C4-2B (cell line): Measurements from ENCODE around the gene KCNIP1.

Experiments
- H3K27ac ChIP-seq: fragments of 450-650 bp; 2 replicates; pipeline ENCODE4 v1.5.1; 2017
- CTCF ChIP-seq: fragments of 450-650 bp; conservative IDR thresholded peaks from 2 replicates; pipeline ENCODE4 v1.5.1; 2017; ENCODE audit warnings: mild to moderate bottlenecking
- ZFX ChIP-seq: fragments of 450-650 bp; IDR thresholded peaks from 2 replicates; pipeline ENCODE4 v1.6.1; 2017

The KCNIP1 gene

DNA sequence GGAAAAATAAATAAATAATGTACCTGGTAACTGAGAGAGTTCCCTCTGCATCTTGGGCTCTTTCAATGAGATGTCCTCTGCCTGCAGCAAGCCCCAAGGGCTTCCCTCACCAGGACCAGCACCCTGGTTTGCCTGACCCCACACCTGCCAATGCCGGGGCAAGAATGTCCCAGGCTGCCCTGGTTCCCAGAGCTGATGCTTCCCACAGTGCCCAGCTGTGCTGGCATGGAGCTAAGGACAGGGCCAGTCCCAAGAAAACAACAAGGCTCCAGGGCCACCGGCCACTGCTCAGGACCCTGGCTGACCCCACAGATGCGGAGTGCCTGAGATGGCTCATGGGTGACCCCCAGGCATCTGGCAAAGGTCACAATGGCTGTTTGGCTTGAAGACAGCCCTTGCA lies 123.5 kb downstream of the KCNIP1 start:
- TF ChIP-seq CTCF (no peak), ZFX (no peak)
- no peak overlapping the region for H3K27ac ChIP-seq

- no peak for TF ChIP-seq CTCF
- H3K27ac ChIP-seq = no peak overlapping the region
These were observed 124.2 kb downstream of the KCNIP1 start for GRCh38 chr5:170628028-170628427.

DNA sequence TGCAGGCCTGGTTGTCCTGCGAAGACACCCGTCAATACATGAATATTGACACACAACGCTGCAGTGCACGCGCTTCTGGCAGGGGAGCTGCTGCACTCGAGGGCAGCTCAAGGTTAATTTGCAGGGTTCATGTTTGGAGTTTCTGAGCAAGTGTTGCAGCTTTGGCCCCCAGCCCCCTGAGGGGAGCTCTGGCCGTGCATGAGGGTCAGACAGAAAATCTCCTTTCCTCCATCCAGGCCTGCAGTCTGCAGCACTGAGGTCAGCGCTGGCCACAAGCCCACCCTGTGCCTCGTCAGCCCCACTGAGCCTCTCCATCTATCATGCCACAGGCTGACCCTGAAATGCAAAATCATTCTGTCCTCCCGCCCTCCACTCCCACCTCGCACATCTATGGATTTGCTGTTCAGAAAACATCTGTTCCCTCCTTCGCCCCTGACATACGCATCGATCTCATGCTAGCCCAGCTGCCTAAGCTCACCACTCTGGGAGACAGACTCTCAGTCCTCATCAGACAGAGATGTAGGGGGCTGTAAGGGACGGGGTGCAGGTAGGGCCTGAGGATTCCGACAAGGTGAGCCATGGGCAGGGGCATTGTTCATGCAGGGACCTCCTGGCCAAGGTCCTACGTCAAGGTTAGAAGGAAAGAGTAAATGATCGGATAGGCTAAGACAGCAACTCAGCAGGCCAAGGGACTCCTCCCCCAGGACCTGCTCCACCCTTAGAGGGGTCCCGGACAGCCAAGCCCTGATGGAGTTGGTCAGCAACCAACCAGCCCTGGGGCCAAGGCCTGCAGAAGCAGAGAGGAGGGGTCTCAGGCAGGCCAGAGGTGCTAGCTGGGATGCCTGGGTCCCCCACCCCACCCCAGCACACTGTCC lies 125.1 kb downstream of the KCNIP1 start:
- no peak overlapping the region for H3K27ac ChIP-seq
- TF ChIP-seq CTCF (no peak), ZFX (no peak)

- TF ChIP-seq CTCF (no peak), ZFX (no peak)
- no peak overlapping the region for H3K27ac ChIP-seq
These were observed 125.9 kb downstream of the KCNIP1 start for GRCh38 chr5:170629566-170630175.

GRCh38 chr5:170630226-170630625 lies 126.4 kb downstream of the KCNIP1 start:
- no peak for TF ChIP-seq ZFX
- H3K27ac ChIP-seq = no peak overlapping the region

GRCh38 chr5:170630711-170631141 lies 126.9 kb downstream of the KCNIP1 start:
- no peak for TF ChIP-seq ZFX
- no peak for TF ChIP-seq CTCF
- H3K27ac ChIP-seq = no peak overlapping the region

- H3K27ac ChIP-seq = no peak overlapping the region
- TF ChIP-seq CTCF (no peak), ZFX (no peak)
These were observed 127.8 kb downstream of the KCNIP1 start for GRCh38 chr5:170631466-170632195.
